ENCODE data around the gene SDHB. TPM values are rescaled to one million over a fixed set of nuclear protein-coding genes. Genes with fewer than 3 reads are reported as not detected.
A peak's percentile ranks its signal among the peaks of the same experiment; 100 is the strongest.

SDHB gene
- total RNA-seq, 6 donors from 2014 or later = 37.7 to 98.7 (median 74.8) TPM

DNA sequence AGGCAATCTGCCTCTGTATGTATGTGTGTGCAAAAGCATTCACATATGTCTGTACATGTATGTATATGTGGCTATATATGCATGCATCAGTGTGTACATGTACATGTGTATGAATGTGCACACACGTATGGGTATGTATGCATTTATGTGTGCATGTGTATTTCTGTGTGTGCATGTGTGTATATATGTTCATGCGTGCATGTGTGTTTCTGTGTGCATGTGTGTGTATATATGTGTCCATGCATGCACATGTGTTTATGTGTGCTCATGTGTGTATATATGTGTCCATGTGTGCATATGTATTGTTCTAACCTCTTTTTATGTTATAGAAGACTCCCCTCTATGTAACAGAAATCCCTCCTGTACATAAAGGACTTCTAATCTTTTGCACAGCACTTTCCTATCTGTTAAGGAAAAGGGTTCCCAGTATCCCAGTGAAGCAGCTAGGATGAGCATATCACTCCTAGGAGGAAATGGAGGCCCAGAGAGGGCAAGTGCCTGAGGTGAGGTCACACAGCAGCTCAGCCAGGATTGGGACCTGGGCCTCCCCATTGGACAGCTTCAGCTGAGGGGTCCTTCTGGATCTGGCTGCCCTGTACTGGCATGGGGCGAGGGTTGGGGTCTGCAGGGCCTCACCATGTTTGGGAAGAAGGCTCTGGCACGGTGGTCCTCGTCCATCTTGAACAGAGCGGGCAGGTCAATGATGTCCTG is 15.8 kb upstream of the SDHB start:
- H3K4me3 ChIP-seq = no peak overlapping the region
- H3K4me1 ChIP-seq = peaks cover 0 to 3% (median 1%) of the 10 kb centered on the region in 4 donors
- H3K9me3 ChIP-seq = peaks cover 0 to 7% (median 2%) of the 10 kb centered on the region in 4 donors
- TF ChIP-seq EP300 (IDR thresholded peaks at IDR 0.05) = no peak
- TF ChIP-seq CTCF (IDR thresholded peaks at IDR 0.05) = no peak
- no peak for TF ChIP-seq POLR2A (IDR thresholded peaks at IDR 0.05)
- no peak for TF ChIP-seq POLR2AphosphoS5 (IDR thresholded peaks at IDR 0.05)
- H3K27me3 ChIP-seq = no peaks in the 10 kb centered on the region
- ATAC-seq (ENCODE audit: low FRiP score in 2 of 2) (no peak), DNase-seq (peak in 1 of 2 donors; percentile 31)
- H3K36me3 ChIP-seq = no peaks in the 10 kb centered on the region
- WGBS, 2 donors = 91 to 92% methylated on average over 2 to 6 of the region's 6 CpGs
- no peak overlapping the region for H3K27ac ChIP-seq

- ATAC-seq (ENCODE audit: low FRiP score in 2 of 2) (no peak), DNase-seq (peak in 1 of 2 donors; percentile 19)
- no peaks in the 10 kb centered on the region for H3K36me3 ChIP-seq
- no peak overlapping the region for H3K4me3 ChIP-seq
- no peaks in the 10 kb centered on the region for H3K27me3 ChIP-seq
- no peak overlapping the region for H3K27ac ChIP-seq
- 72 to 82% methylated on average over 8 to 12 of the region's 12 CpGs for WGBS, 2 donors
- H3K9me3 ChIP-seq = peaks cover 0 to 7% (median 2%) of the 10 kb centered on the region in 4 donors
- TF ChIP-seq POLR2AphosphoS5 (IDR thresholded peaks at IDR 0.05) = no peak
- no peak for TF ChIP-seq POLR2A (IDR thresholded peaks at IDR 0.05)
- no peak for TF ChIP-seq CTCF (IDR thresholded peaks at IDR 0.05)
- no peak for TF ChIP-seq EP300 (IDR thresholded peaks at IDR 0.05)
- H3K4me1 ChIP-seq = peaks cover 0 to 6% (median 1%) of the 10 kb centered on the region in 4 donors
Measured at GRCh38 chr1:17068789-17069188, 15.0 kb upstream of the SDHB start.

DNA sequence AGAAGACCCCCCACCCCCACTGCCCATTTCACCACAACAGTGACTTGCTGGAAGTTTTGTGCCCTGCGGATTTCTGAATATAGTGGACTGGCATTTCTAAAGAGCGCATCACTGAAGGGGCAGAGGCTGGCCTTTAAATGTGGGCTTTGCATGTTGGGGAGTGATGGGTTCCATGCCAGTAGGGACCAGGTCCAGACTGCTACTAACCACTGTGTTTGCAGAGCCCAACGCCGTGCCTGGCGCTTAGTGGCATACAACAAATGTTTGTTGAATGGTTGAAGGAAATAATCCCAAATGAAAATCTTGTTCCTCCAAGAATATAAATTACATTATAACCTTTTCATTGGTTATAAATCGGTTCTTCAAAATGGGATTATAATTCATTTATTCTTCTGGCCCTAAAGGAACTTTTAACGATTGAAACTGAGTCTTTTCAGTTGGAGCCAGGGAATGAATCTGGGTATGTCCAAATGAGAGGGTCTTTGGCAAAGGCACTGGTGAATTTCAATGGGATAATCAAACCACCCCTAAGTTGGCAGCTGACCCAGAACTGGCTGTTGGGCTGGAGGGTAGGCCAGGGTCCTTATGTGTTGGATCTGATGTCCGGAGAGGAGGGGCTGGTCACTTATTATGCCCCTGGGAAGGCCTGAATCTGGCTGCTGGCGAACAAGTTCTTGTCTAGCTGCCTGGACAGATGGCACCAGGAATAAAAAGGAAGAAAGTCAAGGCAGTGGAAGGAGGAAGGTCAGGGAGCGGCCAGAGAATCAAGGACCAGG is 13.8 kb upstream of the SDHB start:
- Histone ChIP-seq H3K9me3 (peaks cover 0 to 7% (median 2%) of the 10 kb centered on the region in 4 donors), H3K27me3 (no peaks in the 10 kb centered on the region), H3K36me3 (no peaks in the 10 kb centered on the region), H3K4me3 (no peak overlapping the region), H3K27ac (peak overlapping the region in 3 of 4 donors; percentile 61 to 80 (median 67)), H3K4me1 (peaks cover 0 to 8% (median 1%) of the 10 kb centered on the region in 4 donors)
- DNase-seq (no peak), ATAC-seq (ENCODE audit: low FRiP score in 2 of 2) (no peak)
- TF ChIP-seq POLR2A (IDR thresholded peaks at IDR 0.05) (no peak), EP300 (IDR thresholded peaks at IDR 0.05) (no peak), POLR2AphosphoS5 (IDR thresholded peaks at IDR 0.05) (no peak), CTCF (IDR thresholded peaks at IDR 0.05) (no peak)
- WGBS, 2 donors = 66 to 77% methylated on average over 9 to 10 of the region's 10 CpGs

DNA sequence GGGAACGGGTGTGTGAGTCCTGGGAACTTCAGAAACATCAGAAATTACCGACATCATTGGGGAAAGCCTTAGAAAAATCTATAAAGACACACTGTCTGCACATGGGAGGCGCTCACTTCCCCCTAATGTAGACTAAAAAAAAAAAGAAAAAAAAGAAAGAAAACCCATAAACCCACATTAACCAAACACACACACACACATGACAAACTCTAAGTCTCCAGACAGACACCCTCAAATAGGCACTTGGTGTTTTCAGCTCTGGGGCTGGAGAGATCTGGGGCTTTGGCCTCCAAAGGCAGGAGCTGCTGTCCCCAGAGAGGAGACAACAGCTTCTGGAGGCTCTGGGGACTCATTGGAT is 13.2 kb upstream of the SDHB start:
- no peak overlapping the region for H3K4me3 ChIP-seq
- H3K36me3 ChIP-seq = no peaks in the 10 kb centered on the region
- TF ChIP-seq POLR2AphosphoS5 (IDR thresholded peaks at IDR 0.05) = no peak
- TF ChIP-seq EP300 (IDR thresholded peaks at IDR 0.05) = no peak
- TF ChIP-seq POLR2A (IDR thresholded peaks at IDR 0.05) = no peak
- TF ChIP-seq CTCF (IDR thresholded peaks at IDR 0.05) = no peak
- WGBS, 2 donors = 64% methylated on average over 3 of the region's 3 CpGs
- DNase-seq (no peak), ATAC-seq (ENCODE audit: low FRiP score in 2 of 2) (peak in 1 of 2 donors; percentile 23)
- no peaks in the 10 kb centered on the region for H3K27me3 ChIP-seq
- peaks cover 0 to 8% (median 1%) of the 10 kb centered on the region in 4 donors for H3K4me1 ChIP-seq
- peaks cover 0 to 7% (median 2%) of the 10 kb centered on the region in 4 donors for H3K9me3 ChIP-seq
- H3K27ac ChIP-seq = peak overlapping the region in 3 of 4 donors; percentile 61 to 80 (median 77)

Data from upper lobe of left lung (tissue), 6 donors.